GM03348 (cell line): ENCODE measurements around the gene SLC6A3.

Source experiments
- DNase-seq: peaks from one replicate; pipeline ENCODE4 v3.0.0; 2012; ENCODE audit warnings: low spot score

Gene SLC6A3

GRCh38 chr5:1445313-1445688, at the start of gene SLC6A3:
TSS of gene SLC6A3 (minus strand) at chr5:1445440. CDS start at chr5:1443197, 2,243 bp downstream.
- no peak for DNase-seq

GRCh38 chr5:1493941-1494340, 48.7 kb upstream of the SLC6A3 start:
- no peak for DNase-seq

GRCh38 chr5:1493413-1493812, 48.2 kb upstream of the SLC6A3 start:
- no peak for DNase-seq

DNA sequence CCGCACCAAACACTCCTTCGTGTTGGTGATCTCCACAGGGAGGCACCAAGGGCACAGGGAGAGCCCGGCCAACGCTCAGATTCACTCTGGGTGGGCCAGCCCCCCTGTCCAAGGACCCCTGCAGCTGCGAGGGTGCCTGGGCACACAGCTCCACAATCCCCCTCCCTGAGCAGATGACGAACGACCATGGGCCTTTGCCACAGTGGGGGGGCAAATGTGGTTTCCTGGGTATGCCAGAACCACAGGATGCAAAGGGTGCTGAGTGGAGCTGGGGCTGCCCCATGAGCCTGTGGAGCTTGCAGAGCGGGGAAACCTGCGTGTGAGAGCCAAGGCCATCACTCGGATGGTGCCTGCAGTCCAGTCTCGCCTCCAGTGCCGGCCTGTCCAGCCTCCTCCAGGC, 47.5 kb upstream of the SLC6A3 start:
- no peak for DNase-seq

DNA sequence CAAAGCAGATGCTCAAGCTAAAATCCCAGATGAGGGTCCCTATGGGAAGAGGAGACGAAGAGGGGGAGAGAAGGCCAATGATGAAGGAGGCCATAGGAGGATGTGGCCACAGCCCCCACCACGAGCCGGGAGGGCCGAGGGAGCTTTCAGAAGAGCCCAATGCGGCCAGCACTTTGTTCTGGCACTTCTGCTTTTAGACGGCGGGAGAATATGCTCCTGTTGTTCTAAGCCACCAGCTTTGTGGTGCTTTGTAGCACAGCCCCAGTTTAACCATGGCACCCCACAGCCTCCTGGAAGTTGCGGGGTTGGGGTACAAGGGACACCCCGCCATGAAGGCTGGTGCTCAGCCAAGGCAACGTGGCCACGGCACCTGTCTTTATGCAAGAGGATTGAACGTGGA, 45.1 kb upstream of the SLC6A3 start:
- DNase-seq = no peak

DNA sequence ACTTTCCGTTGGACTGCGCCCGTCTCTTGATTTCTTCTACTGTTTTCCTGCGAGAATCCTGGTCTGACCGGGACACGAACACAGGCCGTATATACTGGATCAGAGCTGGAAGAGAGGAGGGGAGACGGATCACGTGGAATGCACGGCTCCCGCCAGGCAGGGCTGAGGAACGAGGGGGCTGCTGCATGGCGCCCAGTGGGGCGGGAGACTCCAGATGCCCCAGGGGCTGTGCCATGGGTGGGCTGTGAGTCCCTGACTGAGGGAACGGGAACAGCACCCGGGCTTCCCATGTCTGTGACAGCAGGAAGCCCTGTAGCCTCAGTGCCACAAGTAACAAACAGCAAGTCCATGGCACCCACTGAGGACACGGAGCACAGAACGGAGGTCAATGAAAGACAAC, 44.5 kb upstream of the SLC6A3 start:
- DNase-seq = no peak

DNA sequence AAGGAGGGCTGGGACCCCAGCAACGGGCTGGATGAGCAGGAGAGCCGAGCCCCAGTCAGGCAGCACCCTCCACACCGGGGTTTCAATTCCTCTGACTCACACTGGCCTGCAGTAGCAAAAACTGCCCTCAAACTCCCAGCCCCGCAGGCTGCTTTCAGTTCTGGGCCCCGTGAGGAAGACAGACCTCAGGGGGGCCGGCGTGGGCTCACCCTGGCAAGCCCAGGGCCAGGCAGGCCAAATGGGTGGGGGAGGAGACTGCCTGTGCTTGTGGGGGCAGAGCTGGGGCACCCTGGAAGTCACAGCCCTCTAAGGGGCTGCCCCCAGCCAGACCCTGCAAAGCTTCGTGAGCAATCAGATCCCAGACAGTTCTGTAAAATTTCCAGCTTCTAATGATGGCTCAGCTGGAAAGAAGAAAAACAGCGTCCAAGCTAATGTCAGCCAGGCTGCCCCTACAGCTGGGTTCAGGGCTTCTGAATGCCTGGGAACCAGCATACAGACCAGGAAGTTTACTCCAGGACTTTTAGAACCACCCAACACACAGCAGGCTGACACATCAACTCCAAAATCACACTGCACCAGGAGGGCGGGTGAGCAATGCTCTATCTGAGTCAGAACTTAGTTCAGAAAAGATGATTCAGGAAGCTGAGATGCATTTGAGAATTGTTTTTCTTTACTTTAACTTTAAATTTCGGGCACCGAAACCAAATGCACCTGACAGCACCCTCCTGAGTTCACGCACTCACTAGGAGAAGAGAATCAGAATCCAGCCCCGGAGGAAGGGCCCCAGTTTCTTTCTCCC, 43.8 kb upstream of the SLC6A3 start:
- DNase-seq = peak; percentile 91

DNA sequence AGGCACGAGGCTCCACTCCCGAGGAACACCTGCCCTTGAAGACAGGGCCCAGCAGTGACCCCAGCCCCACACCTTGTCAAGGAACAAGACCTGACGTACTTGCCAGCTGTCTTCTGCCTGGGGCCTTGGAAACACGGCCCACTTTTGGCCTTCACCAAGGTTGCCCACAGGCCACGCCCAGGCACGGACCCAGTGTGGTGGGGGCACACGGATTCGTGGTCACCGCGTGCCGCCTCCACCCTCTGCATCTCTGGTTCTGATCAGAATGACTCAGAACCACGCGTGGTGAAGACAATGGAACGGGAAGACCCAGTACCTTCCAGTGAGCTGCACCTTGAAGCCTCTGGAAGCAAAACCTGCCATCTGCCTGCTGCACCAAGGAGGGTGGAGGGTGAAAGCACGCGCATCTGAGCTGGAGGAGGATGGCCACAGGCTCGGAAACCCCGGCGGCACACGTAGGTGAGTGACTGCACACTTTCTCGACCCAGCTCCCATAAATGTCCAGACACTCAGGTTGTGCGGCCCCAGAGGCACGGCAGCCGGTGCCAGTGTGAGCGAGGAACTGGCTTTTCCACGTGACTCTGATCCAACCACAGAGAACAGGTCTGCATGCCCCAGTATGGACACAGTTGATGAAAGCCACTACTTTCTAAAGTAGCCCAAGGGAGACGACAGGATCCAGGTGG, 42.0 kb upstream of the SLC6A3 start:
- no peak for DNase-seq

DNA sequence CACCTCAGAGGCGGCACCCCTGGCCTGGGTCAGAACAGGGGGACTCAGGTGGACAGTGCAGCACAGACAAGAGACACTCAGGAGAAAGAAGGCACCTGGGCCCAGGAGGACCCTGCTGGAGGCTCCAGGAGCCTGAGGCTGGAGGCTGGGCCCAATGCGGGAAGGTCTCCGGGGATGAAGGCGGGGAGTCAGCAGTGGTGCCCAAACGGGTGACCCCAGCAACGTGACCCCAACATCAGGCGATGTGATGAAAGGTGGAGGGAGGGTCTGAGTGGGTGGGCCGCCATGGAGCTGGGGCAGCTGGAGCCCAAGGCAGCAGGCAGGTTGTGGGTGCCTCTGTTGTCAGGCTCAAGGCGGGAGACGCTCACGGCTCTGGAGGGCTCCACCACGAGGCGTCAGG, 41.0 kb upstream of the SLC6A3 start:
- no peak for DNase-seq

DNA sequence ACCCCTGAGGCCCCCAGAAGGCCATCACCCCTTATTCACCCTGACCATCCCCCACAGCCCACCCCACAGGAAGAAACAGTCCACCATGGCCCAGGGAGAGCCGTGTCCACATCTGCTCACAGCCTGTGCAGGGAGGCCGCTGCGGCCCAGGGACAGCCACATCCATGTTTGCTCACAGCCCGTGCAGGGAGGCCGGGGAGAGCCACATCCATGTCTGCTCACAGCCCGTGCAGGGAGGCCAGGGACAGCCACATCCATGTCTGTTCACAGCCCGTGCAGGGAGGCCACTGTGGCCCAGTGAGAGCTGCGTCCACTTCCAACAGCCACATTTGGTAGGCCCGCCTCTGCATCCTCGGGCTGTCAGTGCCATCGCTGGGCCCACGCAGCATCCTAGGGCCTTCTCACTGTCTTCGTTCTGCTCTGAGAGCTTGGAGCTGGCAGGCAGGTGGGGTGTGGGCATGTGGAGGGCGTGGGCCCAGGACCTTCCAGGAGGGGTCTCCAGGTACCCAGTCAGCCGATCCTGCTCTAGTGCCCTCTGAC, 40.4 kb upstream of the SLC6A3 start:
- no peak for DNase-seq

DNA sequence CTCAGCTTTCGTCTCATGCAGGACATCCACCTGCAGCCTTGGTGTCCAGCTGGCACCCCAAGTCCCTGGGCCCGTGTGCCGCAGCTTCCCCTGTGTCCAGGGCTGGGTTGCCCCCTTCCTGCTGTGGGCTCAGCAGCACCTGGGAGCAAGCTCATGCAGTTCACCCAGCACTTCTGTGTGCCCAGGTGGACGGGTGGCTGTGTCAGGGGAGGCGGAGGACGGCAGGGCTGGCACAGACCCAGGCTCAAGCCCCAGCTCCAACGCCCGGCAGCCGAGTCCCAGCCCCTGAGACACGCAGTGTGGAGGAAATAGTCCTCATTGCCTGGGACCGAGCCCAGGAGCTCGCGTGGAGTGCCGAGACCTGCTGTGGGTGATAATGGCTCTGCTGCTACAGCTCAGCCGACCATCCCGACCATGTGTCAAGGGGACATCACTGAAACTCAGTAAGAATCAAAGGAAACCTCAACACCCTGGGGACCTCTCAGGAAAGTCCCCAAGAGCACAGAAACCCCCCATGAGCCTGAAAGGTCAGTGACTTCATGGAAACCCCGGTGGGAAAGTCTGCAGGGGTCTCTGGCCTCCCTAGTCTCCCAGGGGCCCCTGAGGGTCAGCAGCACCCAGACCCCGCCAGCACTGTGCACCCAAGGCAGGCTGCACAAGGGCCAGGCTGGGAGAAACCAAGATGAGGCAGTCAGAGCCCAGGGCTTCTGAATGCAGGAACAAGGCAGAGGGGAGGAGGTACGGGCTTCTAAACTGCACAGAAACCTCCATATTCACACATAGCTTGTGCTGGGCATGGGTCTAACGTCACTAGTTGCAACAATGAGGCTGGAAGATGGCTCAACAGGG, 39.7 kb upstream of the SLC6A3 start:
- DNase-seq = no peak

DNA sequence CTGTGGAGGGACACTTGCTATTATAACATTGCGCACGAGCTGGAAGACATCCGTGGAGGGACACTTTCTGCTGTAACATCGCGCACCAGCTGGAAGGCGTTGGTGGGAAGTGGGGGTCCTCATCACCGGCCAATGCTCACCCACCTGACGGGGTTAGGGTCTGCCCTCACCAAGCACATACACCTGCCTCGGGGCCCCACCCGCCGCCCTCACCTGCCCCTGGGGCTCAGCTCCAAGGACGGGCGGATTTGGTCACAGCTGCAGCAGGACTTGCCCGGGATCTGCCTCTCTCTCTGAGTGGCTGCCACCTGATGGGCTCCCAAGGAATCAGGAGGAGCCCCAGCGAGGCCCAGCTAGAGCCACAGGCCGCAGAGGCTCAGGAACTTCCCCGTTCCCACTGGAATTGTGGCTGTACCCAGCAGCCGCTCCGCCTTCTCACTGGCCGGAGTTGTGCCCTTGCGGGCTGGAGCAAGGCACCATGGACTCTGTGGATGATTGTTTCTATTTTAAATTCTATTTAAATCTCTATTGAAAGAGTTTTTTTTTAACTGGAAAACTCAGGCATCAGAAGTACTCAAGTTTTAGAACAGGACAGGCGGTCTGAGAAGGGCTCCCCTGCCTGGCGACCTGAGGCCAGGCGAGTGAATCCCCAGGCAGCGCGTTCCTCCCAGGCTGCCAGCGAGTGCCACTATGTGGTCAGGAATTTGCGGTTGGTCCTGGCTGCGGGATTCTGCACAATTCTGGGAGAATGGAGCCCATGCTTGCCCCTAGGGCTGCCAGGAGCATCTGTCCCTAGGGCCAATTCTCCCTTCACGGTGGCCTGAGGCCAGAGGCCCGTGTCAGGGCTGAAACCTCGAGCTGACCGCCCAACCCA, 38.9 kb upstream of the SLC6A3 start:
- no peak for DNase-seq

GRCh38 chr5:1483064-1483463, 37.8 kb upstream of the SLC6A3 start:
- DNase-seq = no peak

- DNase-seq = no peak
Observed at GRCh38 chr5:1481959-1482331, 36.7 kb upstream of the SLC6A3 start.

DNA sequence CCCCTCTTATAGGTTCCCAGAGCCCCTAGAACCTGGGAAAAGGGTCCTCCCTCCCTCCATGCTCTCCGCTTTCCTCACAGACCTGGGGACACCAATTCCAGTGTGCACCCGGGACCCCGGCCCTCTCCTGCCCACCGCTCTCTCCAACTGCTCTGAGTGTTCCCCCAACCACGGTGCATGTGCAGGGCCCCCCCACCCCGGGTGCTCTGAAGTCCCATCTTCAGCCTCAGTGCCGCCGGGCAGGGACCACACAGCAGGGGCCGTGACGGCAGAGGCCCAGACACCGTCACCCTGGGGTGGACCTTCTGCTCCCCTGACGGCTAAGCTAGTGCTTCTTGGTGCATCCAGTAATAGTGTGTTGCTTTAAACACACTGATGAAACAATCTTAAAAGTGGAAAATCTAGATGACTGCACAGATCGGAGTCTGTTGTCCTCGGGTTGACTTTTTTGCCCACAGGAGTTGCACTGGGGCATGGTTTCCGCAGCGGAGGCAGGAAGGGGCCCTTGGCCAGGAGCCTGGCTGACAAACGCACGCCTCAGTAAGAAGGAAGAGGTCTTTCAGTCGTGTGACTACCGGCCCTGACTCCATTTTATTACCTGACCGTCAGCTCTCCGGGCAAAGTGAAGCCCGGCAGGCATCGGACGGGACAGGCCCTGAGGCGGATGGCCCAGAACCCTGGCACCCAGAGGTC, 36.2 kb upstream of the SLC6A3 start:
- DNase-seq = no peak

- DNase-seq = no peak
Observed at GRCh38 chr5:1480806-1481205, 35.6 kb upstream of the SLC6A3 start.

DNA sequence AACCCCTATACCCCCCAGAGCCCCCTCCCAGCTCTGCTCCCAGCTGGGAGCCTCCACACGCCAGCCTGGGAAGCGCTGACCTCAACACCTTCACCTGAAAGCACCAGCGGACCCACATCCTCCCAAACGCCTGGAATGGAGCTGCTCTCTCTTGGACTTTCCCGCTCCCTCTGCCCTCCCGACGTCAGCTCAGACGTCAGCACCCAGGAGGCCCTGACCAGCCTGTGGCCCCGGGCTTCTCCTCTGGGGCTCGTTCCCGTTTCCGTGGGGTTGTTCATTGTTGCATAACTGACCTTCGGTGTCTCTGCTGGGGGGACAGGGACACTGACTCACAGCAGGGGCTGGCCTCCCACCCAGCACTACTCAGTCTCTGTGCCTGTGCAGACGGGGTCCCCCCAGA, 35.0 kb upstream of the SLC6A3 start:
- DNase-seq = no peak

DNA sequence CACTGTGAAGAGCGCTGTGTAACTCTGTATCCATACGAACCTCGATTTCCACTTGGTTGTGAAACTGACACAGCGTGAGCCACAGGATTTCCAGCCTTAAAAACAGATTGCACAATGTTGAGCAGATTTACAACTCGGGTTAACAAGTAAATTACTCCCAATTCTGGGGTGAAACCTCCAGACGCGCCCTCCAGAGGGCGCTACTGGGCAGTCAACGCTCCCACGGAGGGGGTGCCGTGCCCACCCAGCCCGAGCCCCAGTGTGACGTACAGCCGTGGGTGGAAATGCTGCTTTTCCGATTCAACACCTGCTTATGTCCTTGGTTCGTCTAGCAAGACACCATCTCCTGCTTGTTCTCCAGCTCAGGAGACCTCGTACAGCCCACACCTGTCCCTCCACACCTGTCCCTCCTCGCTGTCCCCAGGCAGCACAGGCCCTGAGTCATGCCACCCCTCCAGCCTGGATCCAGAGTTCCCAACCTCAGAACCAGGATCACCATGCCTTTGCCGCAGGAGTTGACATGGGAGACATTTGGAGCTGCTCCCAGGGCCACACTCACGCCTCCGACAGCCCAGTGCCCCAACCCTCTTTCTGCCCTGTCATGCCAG, 34.4 kb upstream of the SLC6A3 start:
- peak; percentile 86 for DNase-seq

GRCh38 chr5:1479066-1479465, 33.8 kb upstream of the SLC6A3 start:
- DNase-seq = no peak

DNA sequence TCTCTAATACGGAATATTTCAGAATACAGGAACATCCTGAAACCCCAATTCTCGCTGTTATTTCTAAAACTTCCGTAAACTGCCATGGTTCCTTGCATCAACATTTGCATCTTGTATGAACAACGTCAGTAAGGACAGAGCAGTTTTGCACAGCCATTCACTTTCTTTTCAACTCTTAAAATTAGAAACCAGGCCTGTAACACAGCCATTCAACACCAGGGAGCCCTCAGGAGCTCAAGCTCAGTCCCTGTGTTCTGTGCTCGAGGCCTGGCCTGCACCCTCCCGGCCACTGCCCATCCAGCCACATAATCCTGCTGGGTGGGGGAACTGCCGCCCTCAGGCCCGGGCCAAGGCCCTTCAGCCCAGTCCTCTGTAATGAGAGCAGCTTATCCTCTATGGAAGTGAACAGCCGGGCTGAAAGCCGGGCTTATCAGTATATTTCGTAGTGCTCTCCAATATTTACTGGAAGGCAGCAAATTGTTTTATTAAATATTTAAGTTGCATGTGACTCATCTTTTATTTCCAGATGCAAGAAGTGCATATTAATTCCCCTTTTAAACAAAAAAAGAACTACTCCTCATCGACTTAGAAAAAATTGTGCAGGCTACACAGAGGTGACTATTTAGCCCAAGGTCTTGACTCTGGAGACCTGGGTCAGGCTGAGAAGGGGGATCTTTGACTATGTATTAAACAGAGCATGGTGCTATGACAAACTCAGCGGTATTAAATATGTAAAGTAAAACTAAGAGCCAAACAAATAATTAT, 33.2 kb upstream of the SLC6A3 start:
- DNase-seq = no peak
